GM12878 (cell line): ENCODE results near the gene M1AP. TPM values are rescaled to one million over a fixed set of nuclear protein-coding genes. Genes with fewer than 3 reads are reported as not detected.

Experiments
- CBFB ChIP-seq: IDR thresholded peaks from 2 replicates; pipeline ENCODE4 v1.6.1; 2016; ENCODE audit warnings: antibody characterized with exemption, low read depth
- CBX3 ChIP-seq: fragments of 200-600 bp; sonication (generic); IDR thresholded peaks from 2 replicates; pipeline ENCODE4 v1.6.1; 2016; ENCODE audit warnings: low read depth, borderline replicate concordance
- CEBPB ChIP-seq, 2 experiments: fragments of 150-350 bp in 1 of 2; IDR thresholded peaks; 2 replicates each; pipeline ENCODE4 v1.6.1; 2012 to 2014; ENCODE audit warnings: low read depth in 2 of 2, low read length in 2 of 2, borderline replicate concordance in 1 of 2, inconsistent platforms in 1 of 2
- CREM ChIP-seq: IDR thresholded peaks from 2 replicates; pipeline ENCODE4 v1.6.1; 2014; ENCODE audit warnings: antibody characterized with exemption, low read depth
- DPF2 ChIP-seq: fragments of 450-650 bp; IDR thresholded peaks from 2 replicates; pipeline ENCODE4 v1.6.1; 2017; ENCODE audit warnings: mild to moderate bottlenecking
- EED ChIP-seq: sonication (generic); IDR thresholded peaks from 2 replicates; pipeline ENCODE4 v1.6.1; 2016; ENCODE audit warnings: antibody characterized with exemption, low read depth
- EP300 ChIP-seq, 2 experiments: fragments of 150-350 bp in 1 of 2; IDR thresholded peaks; 2 replicates each; pipeline ENCODE4 v1.6.1; 2011 to 2012; ENCODE audit warnings: low read depth in 2 of 2, low read length in 2 of 2, borderline replicate concordance in 1 of 2, improper control_type of control experiment in 1 of 2, inconsistent platforms in 1 of 2; ENCODE audit not compliant: control insufficient read depth in 1 of 2
- EZH2 ChIP-seq: IDR thresholded peaks from 2 replicates; pipeline ENCODE4 v1.6.1; 2012; ENCODE audit warnings: low read depth, mild to moderate bottlenecking, control low read depth, inconsistent platforms, low read length, borderline replicate concordance; ENCODE audit not compliant: control insufficient read depth
- IKZF1 ChIP-seq: fragments of 450-650 bp; conservative IDR thresholded peaks from 2 replicates; pipeline ENCODE4 v1.6.1; 2017; ENCODE audit warnings: antibody characterized with exemption, mild to moderate bottlenecking
- IRF4 ChIP-seq: IDR thresholded peaks from 2 replicates; pipeline ENCODE4 v1.6.1; 2011; ENCODE audit warnings: low read depth, low read length
- MEF2A ChIP-seq: IDR thresholded peaks from 2 replicates; pipeline ENCODE4 v1.6.1; 2011; ENCODE audit warnings: low read depth, mild to moderate bottlenecking, low read length, moderate library complexity; ENCODE audit not compliant: insufficient read depth
- MEF2B ChIP-seq: fragments of 450-650 bp; IDR thresholded peaks from 2 replicates; pipeline ENCODE4 v1.6.1; 2018; ENCODE audit warnings: mild to moderate bottlenecking, moderate library complexity; ENCODE audit not compliant: partially characterized antibody, poor library complexity, severe bottlenecking
- MTA2 ChIP-seq: fragments of 450-650 bp; IDR thresholded peaks from 2 replicates; pipeline ENCODE4 v1.6.1; 2016; ENCODE audit warnings: low read depth, mild to moderate bottlenecking, moderate library complexity
- NFIC ChIP-seq: IDR thresholded peaks from 2 replicates; pipeline ENCODE4 v1.6.1; 2012; ENCODE audit warnings: low read depth, mild to moderate bottlenecking, inconsistent platforms, low read length, moderate library complexity
- PAX5 ChIP-seq: IDR thresholded peaks from 2 replicates; pipeline ENCODE4 v1.6.1; 2011; ENCODE audit warnings: low read depth, low read length, borderline replicate concordance
- POLR2A ChIP-seq: IDR thresholded peaks from 2 replicates; pipeline ENCODE4 v1.6.1; 2011; ENCODE audit warnings: low read depth, mild to moderate bottlenecking, low read length
- RAD21 ChIP-seq: IDR thresholded peaks from 2 replicates; pipeline ENCODE4 v1.6.1; 2011; ENCODE audit warnings: mild to moderate bottlenecking, low read depth, low read length, moderate library complexity; ENCODE audit not compliant: insufficient read depth
- RUNX3 ChIP-seq: IDR thresholded peaks from 2 replicates; pipeline ENCODE4 v1.6.1; 2012; ENCODE audit warnings: low read length, inconsistent platforms
- SPI1 ChIP-seq: IDR thresholded peaks from 2 replicates; pipeline ENCODE4 v1.6.1; 2011; ENCODE audit warnings: low read depth, mild to moderate bottlenecking, low read length, moderate library complexity, borderline replicate concordance; ENCODE audit not compliant: insufficient read depth
- ZBED1 ChIP-seq: IDR thresholded peaks from 2 replicates; pipeline ENCODE4 v1.6.1; 2016; ENCODE audit warnings: borderline replicate concordance
- polyA plus RNA-seq, 11 experiments: library from polyadenylated mRNA; depleted of rRNA in 4 of 11; unstranded in 6 of 11; stranded (reverse) in 5 of 11; fragments of >200 nt; fragmentation: Nextera tagmentation in 4 of 11; fragmentation: Illumina TruSeq in 1 of 11; extraction: Ambion mirVana in 4 of 11; extraction: Trizol in 1 of 11; gene quantifications; 1 replicate in 1 of 11; 2 replicates in 10 of 11; pipeline versions ENCODE4 v1.2.1 to v1.2.3, GENCODE V29; 2011 to 2016; ENCODE audit warnings: inconsistent platforms in 2 of 11, missing spikeins in 2 of 11, low read depth in 1 of 11
- total RNA-seq, 4 experiments: library from RNA; depleted of rRNA in 3 of 4; stranded (reverse); fragments of >200 nt in 3 of 4; fragmentation: Illumina TruSeq in 1 of 4; extraction: Trizol in 1 of 4; gene quantifications; 2 replicates each; pipeline versions ENCODE4 v1.2.1 to v1.2.3, GENCODE V29; 2013 to 2021
- TF ChIP-seq, protein P1 (sequence below): IDR thresholded peaks from 2 replicates; pipeline ENCODE4 v1.6.1; 2012; ENCODE audit warnings: low read length, inconsistent platforms
- TF ChIP-seq, protein P2 (sequence below): fragments of 450-650 bp; IDR thresholded peaks from 2 replicates; pipeline ENCODE4 v1.6.1; 2017; ENCODE audit warnings: low read depth, mild to moderate bottlenecking, moderate library complexity
- TF ChIP-seq, protein P3 (sequence below): fragments of 450-650 bp; IDR thresholded peaks from 2 replicates; pipeline ENCODE4 v1.6.1; 2017; ENCODE audit warnings: mild to moderate bottlenecking, low read depth, inconsistent platforms; ENCODE audit not compliant: poor library complexity, severe bottlenecking

The M1AP gene
- total and polyA plus RNA-seq, 10 of the 15 experiments (the other 5 are each of a cell fraction or from before 2014, with no cell fraction given) = 0.04 to 0.32 (median 0.16) TPM; not detected in 4

DNA sequence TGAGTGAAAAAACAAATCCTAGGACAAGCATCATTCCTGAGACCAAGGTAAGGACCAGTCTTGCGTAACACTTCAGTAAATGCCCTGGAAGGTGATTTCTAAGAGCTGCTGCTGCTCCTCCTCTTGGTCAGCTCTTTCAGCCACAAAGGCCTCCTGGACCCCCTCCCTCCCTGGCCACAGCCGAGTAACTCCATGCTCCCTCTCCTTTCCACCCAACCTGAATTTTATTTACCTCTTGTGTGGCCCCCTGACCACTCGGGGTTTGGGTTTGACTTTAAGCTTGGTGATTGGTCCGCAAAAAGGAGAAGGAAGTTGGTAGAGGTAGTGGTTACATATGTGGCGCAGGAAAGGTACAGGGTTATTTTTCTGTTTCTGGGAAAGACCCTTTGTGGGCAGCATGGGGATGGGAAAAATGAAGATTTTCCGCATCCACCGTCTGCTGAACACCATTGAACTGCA, 109.2 kb downstream of the M1AP start (continued):
- TF ChIP-seq CEBPB (IDR thresholded peaks at IDR 0.05; ENCODE audit: borderline replicate concordance in 1 of 2, low read depth in 2 of 2, low read length in 2 of 2) = 0 out of 4 replicates have a peak, but pooled peaks of 1 of the 2 experiments have one; percentile 36
- TF ChIP-seq ZBED1 = peak; percentile 41; the same call in 1 of the 2 replicates
- TF ChIP-seq, protein P1, sequence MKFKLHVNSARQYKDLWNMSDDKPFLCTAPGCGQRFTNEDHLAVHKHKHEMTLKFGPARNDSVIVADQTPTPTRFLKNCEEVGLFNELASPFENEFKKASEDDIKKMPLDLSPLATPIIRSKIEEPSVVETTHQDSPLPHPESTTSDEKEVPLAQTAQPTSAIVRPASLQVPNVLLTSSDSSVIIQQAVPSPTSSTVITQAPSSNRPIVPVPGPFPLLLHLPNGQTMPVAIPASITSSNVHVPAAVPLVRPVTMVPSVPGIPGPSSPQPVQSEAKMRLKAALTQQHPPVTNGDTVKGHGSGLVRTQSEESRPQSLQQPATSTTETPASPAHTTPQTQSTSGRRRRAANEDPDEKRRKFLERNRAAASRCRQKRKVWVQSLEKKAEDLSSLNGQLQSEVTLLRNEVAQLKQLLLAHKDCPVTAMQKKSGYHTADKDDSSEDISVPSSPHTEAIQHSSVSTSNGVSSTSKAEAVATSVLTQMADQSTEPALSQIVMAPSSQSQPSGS = peak; percentile 64; the same call in 1 of the 2 replicates
- peak in 1 of 2 experiments; percentile 35; a peak in 1 of 4 replicates for TF ChIP-seq EP300 (IDR thresholded peaks at IDR 0.05; ENCODE audit: borderline replicate concordance in 1 of 2, control insufficient read depth in 1 of 2, low read depth in 2 of 2, low read length in 2 of 2)
- TF ChIP-seq, protein P2, sequence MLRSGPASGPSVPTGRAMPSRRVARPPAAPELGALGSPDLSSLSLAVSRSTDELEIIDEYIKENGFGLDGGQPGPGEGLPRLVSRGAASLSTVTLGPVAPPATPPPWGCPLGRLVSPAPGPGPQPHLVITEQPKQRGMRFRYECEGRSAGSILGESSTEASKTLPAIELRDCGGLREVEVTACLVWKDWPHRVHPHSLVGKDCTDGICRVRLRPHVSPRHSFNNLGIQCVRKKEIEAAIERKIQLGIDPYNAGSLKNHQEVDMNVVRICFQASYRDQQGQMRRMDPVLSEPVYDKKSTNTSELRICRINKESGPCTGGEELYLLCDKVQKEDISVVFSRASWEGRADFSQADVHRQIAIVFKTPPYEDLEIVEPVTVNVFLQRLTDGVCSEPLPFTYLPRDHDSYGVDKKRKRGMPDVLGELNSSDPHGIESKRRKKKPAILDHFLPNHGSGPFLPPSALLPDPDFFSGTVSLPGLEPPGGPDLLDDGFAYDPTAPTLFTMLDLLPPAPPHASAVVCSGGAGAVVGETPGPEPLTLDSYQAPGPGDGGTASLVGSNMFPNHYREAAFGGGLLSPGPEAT = peak; percentile 70; the same call in 1 of the 2 replicates
- TF ChIP-seq PAX5 = peak; percentile 10; the same call in 1 of the 2 replicates
- TF ChIP-seq EED = peak; percentile 86
- TF ChIP-seq POLR2A = 0 out of 2 replicates have a peak, but pooled peaks have one; percentile 23
- 0 out of 2 replicates have a peak, but pooled peaks have one; percentile 23 for TF ChIP-seq DPF2
- TF ChIP-seq EZH2 = no peak
- no peak for TF ChIP-seq MEF2B
- peak; percentile 96 for TF ChIP-seq RUNX3
- TF ChIP-seq MEF2A = 0 out of 2 replicates have a peak, but pooled peaks have one; percentile 42
- peak; percentile 69 for TF ChIP-seq CBFB
- TF ChIP-seq IRF4 = 0 out of 2 replicates have a peak, but pooled peaks have one; percentile 26
- TF ChIP-seq, protein P3, sequence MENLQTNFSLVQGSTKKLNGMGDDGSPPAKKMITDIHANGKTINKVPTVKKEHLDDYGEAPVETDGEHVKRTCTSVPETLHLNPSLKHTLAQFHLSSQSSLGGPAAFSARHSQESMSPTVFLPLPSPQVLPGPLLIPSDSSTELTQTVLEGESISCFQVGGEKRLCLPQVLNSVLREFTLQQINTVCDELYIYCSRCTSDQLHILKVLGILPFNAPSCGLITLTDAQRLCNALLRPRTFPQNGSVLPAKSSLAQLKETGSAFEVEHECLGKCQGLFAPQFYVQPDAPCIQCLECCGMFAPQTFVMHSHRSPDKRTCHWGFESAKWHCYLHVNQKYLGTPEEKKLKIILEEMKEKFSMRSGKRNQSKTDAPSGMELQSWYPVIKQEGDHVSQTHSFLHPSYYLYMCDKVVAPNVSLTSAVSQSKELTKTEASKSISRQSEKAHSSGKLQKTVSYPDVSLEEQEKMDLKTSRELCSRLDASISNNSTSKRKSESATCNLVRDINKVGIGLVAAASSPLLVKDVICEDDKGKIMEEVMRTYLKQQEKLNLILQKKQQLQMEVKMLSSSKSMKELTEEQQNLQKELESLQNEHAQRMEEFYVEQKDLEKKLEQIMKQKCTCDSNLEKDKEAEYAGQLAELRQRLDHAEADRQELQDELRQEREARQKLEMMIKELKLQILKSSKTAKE = peak; percentile 20
- TF ChIP-seq NFIC = peak; percentile 86
- no peak for TF ChIP-seq CBX3
- TF ChIP-seq SPI1 = peak; percentile 34; the same call in 1 of the 2 replicates
- peak; percentile 35; the same call in 1 of the 2 replicates for TF ChIP-seq MTA2
- peak; percentile 88 for TF ChIP-seq IKZF1
- peak; percentile 64; the same call in 1 of the 2 replicates for TF ChIP-seq CREM
- no peak for TF ChIP-seq RAD21
